HFF-Myc (cell line): ENCODE measurements around the gene UVSSA.

Experiments used
- DNase-seq: peaks from one replicate; pipeline ENCODE4 v3.0.0-alpha.2; 2011; ENCODE audit warnings: low read depth; ENCODE audit errors: extremely low read depth
- H3K4me3 ChIP-seq: replicated peaks from 2 replicates; pipeline ENCODE4 v1.5.1; 2011; ENCODE audit warnings: low read depth, mild to moderate bottlenecking, control low read depth, low read length
- TF ChIP-seq, protein P1 (sequence below): IDR thresholded peaks from 2 replicates; pipeline ENCODE4 v1.5.1; 2012; ENCODE audit warnings: mild to moderate bottlenecking, low read depth, low read length, control low read depth; ENCODE audit errors: missing control alignments

The UVSSA gene

DNA sequence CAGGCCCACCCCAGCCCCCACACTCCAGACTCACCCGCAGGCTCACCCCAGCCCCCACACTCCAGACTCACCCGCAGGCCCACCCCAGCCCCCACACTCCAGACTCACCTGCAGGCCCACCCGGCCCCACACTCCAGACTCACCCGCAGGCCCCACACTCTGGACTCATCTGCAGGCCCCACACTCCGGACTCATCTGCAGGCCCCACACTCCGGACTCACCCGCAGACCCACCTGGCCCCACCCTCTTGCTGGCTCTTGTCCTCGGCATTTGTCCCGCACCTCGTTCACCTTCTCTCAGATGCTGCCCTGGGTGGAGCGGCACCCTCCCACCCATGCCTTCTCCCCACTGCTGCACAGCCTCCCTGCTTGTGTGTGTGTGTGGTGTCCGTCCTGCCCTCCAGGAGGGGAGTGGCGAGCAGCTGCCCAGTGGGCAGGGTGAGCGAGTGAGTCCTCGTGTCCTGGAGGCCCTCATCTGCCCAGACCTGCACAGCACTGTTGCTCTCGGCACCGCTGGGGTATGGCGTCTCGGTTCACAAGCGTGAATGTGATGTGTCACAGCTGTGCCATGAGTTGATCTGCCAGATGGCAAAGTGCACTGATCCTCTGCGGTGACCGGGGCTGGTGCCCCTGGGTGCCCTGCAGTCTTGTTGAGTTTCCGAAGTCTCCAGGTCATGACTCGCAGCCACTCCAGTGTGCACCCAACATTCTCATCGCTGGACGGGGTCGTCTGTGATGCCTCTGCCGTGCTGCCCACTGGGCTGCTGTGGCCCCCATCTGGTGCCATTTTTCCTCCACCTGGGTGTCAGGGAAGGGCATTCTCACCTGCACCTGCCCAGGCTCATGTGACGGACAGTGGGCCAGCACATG, 29.6 kb upstream of the UVSSA start:
- no peak overlapping the region for H3K4me3 ChIP-seq
- TF ChIP-seq, protein P1, sequence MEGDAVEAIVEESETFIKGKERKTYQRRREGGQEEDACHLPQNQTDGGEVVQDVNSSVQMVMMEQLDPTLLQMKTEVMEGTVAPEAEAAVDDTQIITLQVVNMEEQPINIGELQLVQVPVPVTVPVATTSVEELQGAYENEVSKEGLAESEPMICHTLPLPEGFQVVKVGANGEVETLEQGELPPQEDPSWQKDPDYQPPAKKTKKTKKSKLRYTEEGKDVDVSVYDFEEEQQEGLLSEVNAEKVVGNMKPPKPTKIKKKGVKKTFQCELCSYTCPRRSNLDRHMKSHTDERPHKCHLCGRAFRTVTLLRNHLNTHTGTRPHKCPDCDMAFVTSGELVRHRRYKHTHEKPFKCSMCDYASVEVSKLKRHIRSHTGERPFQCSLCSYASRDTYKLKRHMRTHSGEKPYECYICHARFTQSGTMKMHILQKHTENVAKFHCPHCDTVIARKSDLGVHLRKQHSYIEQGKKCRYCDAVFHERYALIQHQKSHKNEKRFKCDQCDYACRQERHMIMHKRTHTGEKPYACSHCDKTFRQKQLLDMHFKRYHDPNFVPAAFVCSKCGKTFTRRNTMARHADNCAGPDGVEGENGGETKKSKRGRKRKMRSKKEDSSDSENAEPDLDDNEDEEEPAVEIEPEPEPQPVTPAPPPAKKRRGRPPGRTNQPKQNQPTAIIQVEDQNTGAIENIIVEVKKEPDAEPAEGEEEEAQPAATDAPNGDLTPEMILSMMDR: no peak
- no peak for DNase-seq

DNA sequence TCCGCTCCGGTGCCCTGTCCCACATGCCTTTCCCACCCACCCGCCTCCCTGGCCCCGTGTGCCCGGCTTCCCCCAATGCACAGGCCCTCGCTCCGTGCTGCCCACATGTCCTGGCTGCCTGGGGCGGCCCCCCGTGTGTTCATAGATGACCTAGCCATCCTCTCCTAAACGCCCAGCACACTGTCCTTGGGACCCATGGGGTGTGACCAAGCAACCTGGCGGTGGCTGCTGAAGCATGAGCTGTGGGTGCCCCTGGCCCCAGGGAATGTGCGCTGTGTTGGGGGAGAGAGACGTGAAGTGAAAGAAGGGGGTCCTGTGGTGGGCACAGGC, 29.0 kb upstream of the UVSSA start:
- no peak for DNase-seq
- TF ChIP-seq, protein P1: no peak
- no peak overlapping the region for H3K4me3 ChIP-seq

DNA sequence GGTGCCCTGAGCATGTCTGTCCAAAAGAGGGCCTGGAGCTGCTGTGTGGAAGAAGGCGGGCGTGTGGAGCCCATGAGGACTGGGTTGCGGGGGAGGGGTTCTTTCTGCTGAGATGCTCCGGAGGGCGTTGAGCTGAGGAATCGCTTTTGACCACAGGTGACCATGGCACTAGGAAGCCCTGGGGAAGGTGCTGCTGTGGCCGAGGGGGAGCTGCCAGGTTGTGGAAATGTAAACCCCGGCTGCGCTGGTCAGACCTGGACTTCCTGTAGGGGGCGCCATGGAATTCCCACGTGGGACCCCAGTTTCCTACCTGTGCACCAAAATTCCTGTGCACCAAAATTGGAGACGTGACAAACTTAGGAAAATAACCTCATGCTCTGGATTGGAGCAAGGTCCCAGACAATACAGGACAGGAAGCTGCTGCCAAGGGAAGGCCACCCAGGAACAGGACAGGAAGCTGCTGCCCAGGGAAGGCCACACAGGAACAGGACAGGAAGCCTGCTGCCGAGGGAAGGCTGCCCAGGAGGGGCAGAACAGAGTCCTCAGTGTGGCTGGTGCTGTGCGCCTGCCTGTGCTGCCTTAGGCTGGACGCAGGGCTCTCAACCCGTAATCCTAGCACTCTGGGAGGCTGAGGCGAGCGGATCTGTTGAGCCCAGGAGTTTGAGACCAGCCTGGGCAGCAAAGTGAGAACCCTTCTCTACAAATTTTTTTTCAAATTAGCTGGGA, 28.4 kb upstream of the UVSSA start:
- H3K4me3 ChIP-seq: no peak overlapping the region
- DNase-seq: no peak
- TF ChIP-seq, protein P1: peak; percentile 53

DNA sequence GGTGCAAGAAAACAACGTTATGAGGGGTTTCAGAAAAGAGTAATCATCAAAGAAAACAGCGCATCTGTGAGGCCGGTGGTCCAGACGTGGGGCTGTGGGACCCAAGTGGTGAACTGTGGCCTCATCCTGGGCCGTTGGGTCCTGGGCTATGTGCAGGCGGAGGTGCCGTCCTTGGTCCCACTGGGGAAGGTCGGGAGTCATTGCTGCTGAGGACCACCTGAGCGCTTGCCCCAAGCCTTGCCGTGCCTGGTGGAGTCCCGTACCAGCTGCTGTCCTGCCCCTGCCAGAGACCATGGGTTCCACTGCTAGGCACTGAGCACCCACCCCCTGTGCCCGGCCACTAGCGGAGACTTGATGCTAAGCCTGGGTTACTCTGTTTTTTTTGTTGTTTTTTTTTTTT, 25.5 kb upstream of the UVSSA start:
- TF ChIP-seq, protein P1: no peak
- no peak for DNase-seq
- H3K4me3 ChIP-seq: no peak overlapping the region

DNA sequence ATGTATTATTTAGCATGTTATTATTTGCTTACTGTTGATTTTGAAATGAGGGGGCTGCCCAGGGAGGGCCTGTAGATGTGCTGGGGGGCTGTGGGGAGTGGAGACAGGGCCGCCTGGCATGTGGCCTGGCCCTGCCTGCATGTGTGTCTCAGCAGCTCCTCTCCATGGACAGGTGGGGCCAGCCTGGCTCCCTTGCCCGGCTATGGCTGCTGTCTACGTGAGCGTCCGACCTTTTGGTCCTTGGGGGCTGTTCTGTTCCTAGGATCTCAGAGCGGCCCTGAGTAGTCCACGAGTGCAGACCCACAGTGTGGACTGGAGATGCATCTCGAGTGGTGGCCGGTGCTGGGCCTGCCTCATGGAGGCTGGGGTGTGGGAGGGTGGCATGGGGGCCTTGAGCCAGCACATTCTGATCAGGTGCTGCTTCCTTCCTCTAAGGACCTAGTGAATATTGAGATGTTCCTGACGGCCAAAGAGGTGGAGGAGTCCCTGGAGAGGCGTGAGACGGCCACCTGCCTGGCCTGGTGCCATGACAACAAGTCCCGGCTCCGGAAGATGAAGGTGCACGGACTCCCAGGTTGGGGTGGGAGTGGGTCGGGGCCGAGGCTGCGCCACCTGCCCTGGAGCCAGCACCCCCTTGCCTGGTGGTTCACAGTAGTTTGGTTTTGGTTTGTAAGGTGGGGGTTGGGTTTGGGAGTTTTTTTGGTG, 24.9 kb upstream of the UVSSA start:
- no peak overlapping the region for H3K4me3 ChIP-seq
- TF ChIP-seq, protein P1: no peak
- DNase-seq: no peak

DNA sequence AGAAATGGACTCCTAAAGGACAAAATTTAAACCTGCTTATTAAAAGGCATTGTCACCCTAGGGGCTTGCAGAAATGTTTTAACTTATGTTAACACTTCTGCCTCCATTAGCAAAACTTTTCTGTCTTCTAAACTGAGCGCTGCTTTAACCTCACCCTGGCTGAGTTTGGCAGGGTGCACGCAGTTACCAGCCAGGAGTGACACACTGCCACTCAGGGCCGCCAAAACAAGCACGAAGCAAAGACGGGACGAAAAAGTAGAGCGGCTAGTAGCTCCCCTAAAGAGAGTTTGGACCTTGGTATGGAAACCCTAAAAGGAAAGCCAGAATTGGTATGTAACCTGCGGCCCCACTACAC, 23.8 kb upstream of the UVSSA start:
- no peak for DNase-seq
- H3K4me3 ChIP-seq: no peak overlapping the region
- TF ChIP-seq, protein P1: no peak
